ENCODE measurements around the gene STH.

DNA sequence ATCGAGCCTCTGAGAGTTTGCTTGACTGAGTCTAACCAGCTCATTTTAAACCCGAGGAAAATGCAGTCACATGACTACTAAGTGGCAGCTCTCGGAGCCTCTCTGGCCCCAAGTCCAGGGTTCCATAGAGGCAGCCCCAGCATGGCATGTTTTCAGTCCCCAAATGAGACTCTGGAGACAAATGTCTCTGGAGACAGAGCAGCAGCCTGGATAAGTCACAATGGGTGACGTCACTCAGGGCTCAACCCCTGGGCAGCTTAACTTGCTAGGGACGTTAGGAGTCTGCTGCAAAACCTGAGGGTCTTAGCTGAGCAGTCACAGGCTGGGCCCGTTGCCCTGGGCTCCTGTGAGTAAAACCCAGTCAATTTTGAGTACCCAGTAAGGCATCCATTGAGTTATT is 6.9 kb upstream of the STH start:
- TF ChIP-seq, protein P1, sequence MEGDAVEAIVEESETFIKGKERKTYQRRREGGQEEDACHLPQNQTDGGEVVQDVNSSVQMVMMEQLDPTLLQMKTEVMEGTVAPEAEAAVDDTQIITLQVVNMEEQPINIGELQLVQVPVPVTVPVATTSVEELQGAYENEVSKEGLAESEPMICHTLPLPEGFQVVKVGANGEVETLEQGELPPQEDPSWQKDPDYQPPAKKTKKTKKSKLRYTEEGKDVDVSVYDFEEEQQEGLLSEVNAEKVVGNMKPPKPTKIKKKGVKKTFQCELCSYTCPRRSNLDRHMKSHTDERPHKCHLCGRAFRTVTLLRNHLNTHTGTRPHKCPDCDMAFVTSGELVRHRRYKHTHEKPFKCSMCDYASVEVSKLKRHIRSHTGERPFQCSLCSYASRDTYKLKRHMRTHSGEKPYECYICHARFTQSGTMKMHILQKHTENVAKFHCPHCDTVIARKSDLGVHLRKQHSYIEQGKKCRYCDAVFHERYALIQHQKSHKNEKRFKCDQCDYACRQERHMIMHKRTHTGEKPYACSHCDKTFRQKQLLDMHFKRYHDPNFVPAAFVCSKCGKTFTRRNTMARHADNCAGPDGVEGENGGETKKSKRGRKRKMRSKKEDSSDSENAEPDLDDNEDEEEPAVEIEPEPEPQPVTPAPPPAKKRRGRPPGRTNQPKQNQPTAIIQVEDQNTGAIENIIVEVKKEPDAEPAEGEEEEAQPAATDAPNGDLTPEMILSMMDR (IDR thresholded peaks at IDR 0.05 in 8 of 11, conservative IDR thresholded peaks at IDR 0.05 in 3 of 11): no peak
- no peak for TF ChIP-seq POLR2AphosphoS5 (IDR thresholded peaks at IDR 0.05)
- TF ChIP-seq POLR2A (IDR thresholded peaks at IDR 0.05): no peak
